NCI-H748 treated with DMSO at 0.1 percent for 48 hours (cell line): ENCODE data around the gene RNASE3.
A peak's percentile ranks its signal among the peaks of the same experiment; 100 is the strongest.
"Not testable (repeated sequence)": the region's sequence is repeated elsewhere in the genome, so short reads cannot be mapped to it uniquely, and the experiment has no call there.

Experiments used
- DNase-seq: peaks from one replicate; lab custom pipeline; 2025; lab: John Stamatoyannopoulos, UW

Gene RNASE3

GRCh38 chr14:20891126-20891825 is at the start of gene RNASE3:
Gene RNASE3 (plus strand): TSS chr14:20891385. CDS start chr14:20891687, 302 bp downstream.
- DNase-seq, result not testable (repeated sequence)

GRCh38 chr14:20846560-20846959 is 44.6 kb upstream of the RNASE3 start:
- DNase-seq, result no peak

GRCh38 chr14:20848316-20848954 is 42.8 kb upstream of the RNASE3 start:
- no peak for DNase-seq

GRCh38 chr14:20848955-20849570 is 42.1 kb upstream of the RNASE3 start:
- no peak for DNase-seq

GRCh38 chr14:20853042-20853441 is 38.1 kb upstream of the RNASE3 start:
- DNase-seq, result no peak

GRCh38 chr14:20855652-20856291 is 35.4 kb upstream of the RNASE3 start:
- peak; percentile 3 for DNase-seq

- DNase-seq, result no peak
These were observed 34.0 kb upstream of the RNASE3 start for GRCh38 chr14:20857207-20857606.

GRCh38 chr14:20857630-20858261 is 33.4 kb upstream of the RNASE3 start:
- peak; percentile 54 for DNase-seq

- DNase-seq, result no peak
These were observed 25.0 kb upstream of the RNASE3 start for GRCh38 chr14:20866194-20866593.

GRCh38 chr14:20866963-20867362 is 24.2 kb upstream of the RNASE3 start:
- DNase-seq, result no peak

GRCh38 chr14:20873370-20874177 is 17.6 kb upstream of the RNASE3 start:
- DNase-seq, result no peak

- no peak for DNase-seq
These were observed 14.2 kb upstream of the RNASE3 start for GRCh38 chr14:20877016-20877415.

GRCh38 chr14:20878695-20879094 is 12.5 kb upstream of the RNASE3 start:
- no peak for DNase-seq

GRCh38 chr14:20881229-20881628 is 10.0 kb upstream of the RNASE3 start:
- not testable (repeated sequence) for DNase-seq

- not testable (repeated sequence) for DNase-seq
These were observed 8.4 kb upstream of the RNASE3 start for GRCh38 chr14:20882787-20883186.

GRCh38 chr14:20888411-20888810 is 2.8 kb upstream of the RNASE3 start:
- DNase-seq, result not testable (repeated sequence)

- DNase-seq, result not testable (repeated sequence)
These were observed 4.1 kb downstream of the RNASE3 start for GRCh38 chr14:20895322-20895721.

GRCh38 chr14:20904393-20905029 is 13.3 kb downstream of the RNASE3 start:
- no peak for DNase-seq

GRCh38 chr14:20905676-20906075 is 14.5 kb downstream of the RNASE3 start:
- no peak for DNase-seq

- DNase-seq, result no peak
These were observed 16.0 kb downstream of the RNASE3 start for GRCh38 chr14:20907214-20907613.

- not testable (repeated sequence) for DNase-seq
These were observed 19.6 kb downstream of the RNASE3 start for GRCh38 chr14:20910822-20911221.
